Measurements from ENCODE around the gene PLEK. TPM values are rescaled to one million over a fixed set of nuclear protein-coding genes. Genes with fewer than 3 reads are reported as not detected.

Gene PLEK
- total and polyA plus RNA-seq, 10 of the 15 experiments (the other 5 are each of a cell fraction or from before 2014, with no cell fraction given), result 229 to 804 (median 362) TPM

DNA sequence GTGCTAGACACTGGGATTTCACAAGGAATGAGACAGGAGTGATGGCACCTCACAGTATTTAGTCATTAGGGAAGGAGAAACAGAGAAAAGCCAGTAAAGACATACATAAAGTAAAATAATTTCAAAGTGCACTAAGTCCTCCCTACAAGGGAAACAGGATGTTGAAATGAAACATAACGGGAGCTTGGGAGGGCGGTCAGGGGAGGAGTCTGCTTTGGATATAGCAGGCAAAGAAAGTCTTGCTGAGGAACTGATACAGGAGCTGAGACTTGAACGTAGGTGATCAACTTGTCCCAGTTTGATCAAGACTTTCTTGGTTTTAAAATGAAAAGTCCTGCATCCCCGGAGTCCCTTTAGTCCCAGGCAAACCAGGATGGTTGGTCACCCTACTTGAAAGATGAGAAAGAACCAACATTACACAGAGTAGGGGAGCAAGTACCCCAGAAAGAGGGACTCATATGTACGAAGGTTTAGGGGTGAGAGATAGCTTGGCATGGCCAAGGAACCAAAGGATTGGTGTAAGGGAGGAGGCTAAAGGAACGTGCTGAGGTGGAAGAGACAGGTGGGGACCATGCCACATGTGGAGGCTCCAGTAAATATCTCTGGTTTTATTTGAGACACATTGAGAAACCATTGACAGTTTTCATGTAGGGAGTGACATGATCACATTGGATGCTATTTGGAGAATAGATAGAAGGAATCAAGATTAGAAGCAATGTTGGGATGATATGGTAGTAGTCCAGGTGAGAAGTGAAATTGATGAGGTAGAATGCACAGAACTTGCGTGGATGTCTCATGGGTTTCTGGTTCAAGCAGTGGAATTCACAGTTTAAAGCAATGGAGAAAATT is 73.6 kb downstream of the PLEK start (continued):
- TF ChIP-seq, protein P1, sequence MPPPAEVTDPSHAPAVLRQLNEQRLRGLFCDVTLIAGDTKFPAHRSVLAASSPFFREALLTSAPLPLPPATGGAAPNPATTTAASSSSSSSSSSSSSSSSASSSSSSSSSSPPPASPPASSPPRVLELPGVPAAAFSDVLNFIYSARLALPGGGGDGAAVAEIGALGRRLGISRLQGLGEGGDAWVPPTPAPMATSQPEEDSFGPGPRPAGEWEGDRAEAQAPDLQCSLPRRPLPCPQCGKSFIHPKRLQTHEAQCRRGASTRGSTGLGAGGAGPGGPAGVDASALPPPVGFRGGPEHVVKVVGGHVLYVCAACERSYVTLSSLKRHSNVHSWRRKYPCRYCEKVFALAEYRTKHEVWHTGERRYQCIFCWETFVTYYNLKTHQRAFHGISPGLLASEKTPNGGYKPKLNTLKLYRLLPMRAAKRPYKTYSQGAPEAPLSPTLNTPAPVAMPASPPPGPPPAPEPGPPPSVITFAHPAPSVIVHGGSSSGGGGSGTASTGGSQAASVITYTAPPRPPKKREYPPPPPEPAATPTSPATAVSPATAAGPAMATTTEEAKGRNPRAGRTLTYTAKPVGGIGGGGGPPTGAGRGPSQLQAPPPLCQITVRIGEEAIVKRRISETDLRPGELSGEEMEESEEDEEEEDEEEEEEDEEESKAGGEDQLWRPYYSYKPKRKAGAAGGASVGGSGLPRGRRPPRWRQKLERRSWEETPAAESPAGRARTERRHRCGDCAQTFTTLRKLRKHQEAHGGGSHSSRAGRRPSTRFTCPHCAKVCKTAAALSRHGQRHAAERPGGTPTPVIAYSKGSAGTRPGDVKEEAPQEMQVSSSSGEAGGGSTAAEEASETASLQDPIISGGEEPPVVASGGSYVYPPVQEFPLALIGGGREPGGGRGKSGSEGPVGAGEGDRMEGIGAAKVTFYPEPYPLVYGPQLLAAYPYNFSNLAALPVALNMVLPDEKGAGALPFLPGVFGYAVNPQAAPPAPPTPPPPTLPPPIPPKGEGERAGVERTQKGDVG (CRISPR knock-in tag; IDR thresholded peaks at IDR 0.05), result peak; percentile 98
- peak; percentile 73 for TF ChIP-seq SMAD1 (IDR thresholded peaks at IDR 0.05; ENCODE audit: low read depth, partially characterized antibody)
- TF ChIP-seq ZBED1 (IDR thresholded peaks at IDR 0.05; ENCODE audit: borderline replicate concordance), result peak; percentile 100
- TF ChIP-seq MEF2A (IDR thresholded peaks at IDR 0.05; ENCODE audit: insufficient read depth, low read depth, low read length), result 0 out of 2 replicates have a peak, but pooled peaks have one; percentile 21
- TF ChIP-seq ETV6 (conservative IDR thresholded peaks at IDR 0.05 in 1 of 2, IDR thresholded peaks at IDR 0.05 in 1 of 2; ENCODE audit: borderline replicate concordance in 1 of 2, low read depth in 1 of 2), result 0 out of 4 replicates have a peak, but pooled peaks of 1 of the 2 experiments have one; percentile 31
- TF ChIP-seq, protein P2, sequence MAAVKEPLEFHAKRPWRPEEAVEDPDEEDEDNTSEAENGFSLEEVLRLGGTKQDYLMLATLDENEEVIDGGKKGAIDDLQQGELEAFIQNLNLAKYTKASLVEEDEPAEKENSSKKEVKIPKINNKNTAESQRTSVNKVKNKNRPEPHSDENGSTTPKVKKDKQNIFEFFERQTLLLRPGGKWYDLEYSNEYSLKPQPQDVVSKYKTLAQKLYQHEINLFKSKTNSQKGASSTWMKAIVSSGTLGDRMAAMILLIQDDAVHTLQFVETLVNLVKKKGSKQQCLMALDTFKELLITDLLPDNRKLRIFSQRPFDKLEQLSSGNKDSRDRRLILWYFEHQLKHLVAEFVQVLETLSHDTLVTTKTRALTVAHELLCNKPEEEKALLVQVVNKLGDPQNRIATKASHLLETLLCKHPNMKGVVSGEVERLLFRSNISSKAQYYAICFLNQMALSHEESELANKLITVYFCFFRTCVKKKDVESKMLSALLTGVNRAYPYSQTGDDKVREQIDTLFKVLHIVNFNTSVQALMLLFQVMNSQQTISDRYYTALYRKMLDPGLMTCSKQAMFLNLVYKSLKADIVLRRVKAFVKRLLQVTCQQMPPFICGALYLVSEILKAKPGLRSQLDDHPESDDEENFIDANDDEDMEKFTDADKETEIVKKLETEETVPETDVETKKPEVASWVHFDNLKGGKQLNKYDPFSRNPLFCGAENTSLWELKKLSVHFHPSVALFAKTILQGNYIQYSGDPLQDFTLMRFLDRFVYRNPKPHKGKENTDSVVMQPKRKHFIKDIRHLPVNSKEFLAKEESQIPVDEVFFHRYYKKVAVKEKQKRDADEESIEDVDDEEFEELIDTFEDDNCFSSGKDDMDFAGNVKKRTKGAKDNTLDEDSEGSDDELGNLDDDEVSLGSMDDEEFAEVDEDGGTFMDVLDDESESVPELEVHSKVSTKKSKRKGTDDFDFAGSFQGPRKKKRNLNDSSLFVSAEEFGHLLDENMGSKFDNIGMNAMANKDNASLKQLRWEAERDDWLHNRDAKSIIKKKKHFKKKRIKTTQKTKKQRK (IDR thresholded peaks at IDR 0.05; ENCODE audit: low read depth, low read length), result no peak
- peak; percentile 41; the same call in 1 of the 2 replicates for TF ChIP-seq SPI1 (IDR thresholded peaks at IDR 0.05; ENCODE audit: borderline replicate concordance, insufficient read depth, low read depth, low read length)
- TF ChIP-seq BACH1 (IDR thresholded peaks at IDR 0.05; ENCODE audit: borderline replicate concordance), result peak; percentile 95
- TF ChIP-seq, protein P3, sequence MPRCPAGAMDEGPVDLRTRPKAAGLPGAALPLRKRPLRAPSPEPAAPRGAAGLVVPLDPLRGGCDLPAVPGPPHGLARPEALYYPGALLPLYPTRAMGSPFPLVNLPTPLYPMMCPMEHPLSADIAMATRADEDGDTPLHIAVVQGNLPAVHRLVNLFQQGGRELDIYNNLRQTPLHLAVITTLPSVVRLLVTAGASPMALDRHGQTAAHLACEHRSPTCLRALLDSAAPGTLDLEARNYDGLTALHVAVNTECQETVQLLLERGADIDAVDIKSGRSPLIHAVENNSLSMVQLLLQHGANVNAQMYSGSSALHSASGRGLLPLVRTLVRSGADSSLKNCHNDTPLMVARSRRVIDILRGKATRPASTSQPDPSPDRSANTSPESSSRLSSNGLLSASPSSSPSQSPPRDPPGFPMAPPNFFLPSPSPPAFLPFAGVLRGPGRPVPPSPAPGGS (IDR thresholded peaks at IDR 0.05; ENCODE audit: borderline replicate concordance, insufficient read depth, low read depth, low read length, poor library complexity, severe bottlenecking), result peak; percentile 64
- TF ChIP-seq PAX5 (IDR thresholded peaks at IDR 0.05; ENCODE audit: borderline replicate concordance, low read depth, low read length), result 0 out of 2 replicates have a peak, but pooled peaks have one; percentile 17
- TF ChIP-seq TCF3 (IDR thresholded peaks at IDR 0.05; ENCODE audit: borderline replicate concordance, insufficient read depth, low read depth, low read length), result peak; percentile 89; the same call in 1 of the 2 replicates
- TF ChIP-seq EZH2 (IDR thresholded peaks at IDR 0.05; ENCODE audit: borderline replicate concordance, control insufficient read depth, low read depth, low read length), result no peak

All from GM12878 (cell line).